ENCODE data around the gene GPN2. TPM values are rescaled to one million over a fixed set of nuclear protein-coding genes. Genes with fewer than 3 reads are reported as not detected.

GPN2 gene
- polyA plus RNA-seq, 2 of the 4 experiments (the other 2 are of a cell fraction), result 16.9 to 18.1 TPM

GRCh38 chr1:26857473-26858060 is 32.5 kb downstream of the GPN2 start:
- FAIRE-seq, result no peak

GRCh38 chr1:26856604-26857469 is 33.2 kb downstream of the GPN2 start:
- Histone ChIP-seq H3K4me1 (peaks cover 20% of the 10 kb centered on the region), H3K4me3 (no peak overlapping the region), H3K9me3 (no peaks in the 10 kb centered on the region), H3K4me2 (no peak overlapping the region), H3K27ac (no peak overlapping the region; a peak in 1 of 6 replicates)
- CTCF ChIA-PET, result interaction anchor here (0.7 to 7.2 kb wide), 7 partner anchors 7 to 239 kb away, joined by 3 to 57 read pairs (median 5); no protein-coding TSS in a partner anchor
- FAIRE-seq (no peak), DNase-seq (ENCODE audit: low read depth in 1 of 2, low spot score in 1 of 2) (no peak), ATAC-seq (no peak)
- no peak for TF ChIP-seq HES2 (IDR thresholded peaks at IDR 0.05)
- TF ChIP-seq HOXB13 (CRISPR knock-in tag; IDR thresholded peaks at IDR 0.05; ENCODE audit: low read depth), result no peak
- no peak for TF ChIP-seq BHLHE40 (IDR thresholded peaks at IDR 0.05; ENCODE audit: low read depth, low read length)
- TF ChIP-seq CTCF (IDR thresholded peaks at IDR 0.05), result no peak
- TF ChIP-seq MAFK (IDR thresholded peaks at IDR 0.05; ENCODE audit: partially characterized antibody), result no peak
- no peak for TF ChIP-seq GATA3 (IDR thresholded peaks at IDR 0.05; ENCODE audit: borderline replicate concordance)
- TF ChIP-seq HDAC2 (IDR thresholded peaks at IDR 0.05), result no peak
- no peak for TF ChIP-seq JUN (IDR thresholded peaks at IDR 0.05)
- no peak for TF ChIP-seq E2F6 (IDR thresholded peaks at IDR 0.05; ENCODE audit: borderline replicate concordance, low read depth)
- 88% methylated on average over 18 of the region's 21 CpGs for WGBS (ENCODE audit: missing lambda C conversion rate)
- POLR2A ChIA-PET, result no interaction called here

More at GRCh38 chr1:26857473-26858060, 32.5 kb downstream of the GPN2 start:
- CTCF ChIA-PET, result interaction anchor here (0.7 to 7.2 kb wide), 7 partner anchors 8 to 239 kb away, joined by 3 to 57 read pairs (median 5); partner anchors contain the start of gene GPATCH3
- Histone ChIP-seq H3K4me1 (peaks cover 27% of the 10 kb centered on the region), H3K4me3 (no peak overlapping the region), H3K4me2 (no peak overlapping the region), H3K9me3 (no peaks in the 10 kb centered on the region), H3K27ac (0 out of 6 replicates have a peak overlapping the region, but pooled peaks of 1 of the 2 experiments have one; percentile 28)
- 95% methylated on average over 8 of the region's 8 CpGs for WGBS (ENCODE audit: missing lambda C conversion rate)
- no peak for ATAC-seq
- TF ChIP-seq CBX8 (IDR thresholded peaks at IDR 0.05) (no peak), HDAC2 (IDR thresholded peaks at IDR 0.05) (no peak), NFE2L2 (conservative IDR thresholded peaks at IDR 0.05; ENCODE audit: low read length) (no peak), KDM1A (IDR thresholded peaks at IDR 0.05; ENCODE audit: low read depth) (no peak), ZC3H11A (IDR thresholded peaks at IDR 0.05) (no peak), ZFP36 (IDR thresholded peaks at IDR 0.05; ENCODE audit: borderline replicate concordance, partially characterized antibody) (no peak), RNF2 (IDR thresholded peaks at IDR 0.05; ENCODE audit: borderline replicate concordance, low read depth) (no peak), HES2 (IDR thresholded peaks at IDR 0.05) (no peak)
- POLR2A ChIA-PET, result no interaction called here
- no peak for DNase-seq (ENCODE audit: low read depth in 1 of 2, low spot score in 1 of 2)

- H3K4me1 ChIP-seq, result peaks cover 14% of the 10 kb centered on the region
- WGBS (ENCODE audit: missing lambda C conversion rate), result 93% methylated on average over 11 of the region's 11 CpGs
- H3K4me2 ChIP-seq, result no peak overlapping the region
- H3K4me3 ChIP-seq, result no peak overlapping the region
- TF ChIP-seq ZNF302 (CRISPR knock-in tag; IDR thresholded peaks at IDR 0.05) (no peak), HOXB13 (CRISPR knock-in tag; IDR thresholded peaks at IDR 0.05; ENCODE audit: low read depth) (no peak), RARB (CRISPR knock-in tag; IDR thresholded peaks at IDR 0.05) (no peak), CHD2 (IDR thresholded peaks at IDR 0.05; ENCODE audit: low read length, partially characterized antibody) (no peak), MAX (IDR thresholded peaks at IDR 0.05) (no peak), USF2 (IDR thresholded peaks at IDR 0.05) (no peak), HDAC2 (IDR thresholded peaks at IDR 0.05) (no peak), CBX8 (IDR thresholded peaks at IDR 0.05) (no peak), EHMT2 (IDR thresholded peaks at IDR 0.05; ENCODE audit: low read depth) (no peak), ZFP36 (IDR thresholded peaks at IDR 0.05; ENCODE audit: borderline replicate concordance, partially characterized antibody) (no peak)
- no peaks in the 10 kb centered on the region for H3K9me3 ChIP-seq
- no peak for ATAC-seq
- no peak for DNase-seq (ENCODE audit: low read depth in 1 of 2, low spot score in 1 of 2)
- POLR2A ChIA-PET, result no interaction called here
- CTCF ChIA-PET, result interaction anchor here (0.8 to 1.7 kb wide), 4 partner anchors 9 to 46 kb away, joined by 3 to 6 read pairs (median 4); no protein-coding TSS in a partner anchor
- no peak overlapping the region; a peak in 1 of 6 replicates for H3K27ac ChIP-seq
- no peak for FAIRE-seq
Measured at GRCh38 chr1:26856181-26856580, 33.9 kb downstream of the GPN2 start.
